SU-DHL-6 (cell line): Measurements from ENCODE around the gene ZNF672.

Experiments
- EZH2phosphoT487 ChIP-seq: fragments of 200-600 bp; sonication (generic), shearing (Covaris generic); conservative IDR thresholded peaks from 2 replicates; pipeline ENCODE4 v1.6.1; 2018; ENCODE audit warnings: mild to moderate bottlenecking, antibody characterized with exemption, low read length, moderate library complexity, mixed read lengths
- TF ChIP-seq, protein P1 (sequence below): fragments of 200-600 bp; sonication (generic); IDR thresholded peaks from one replicate; pipeline ENCODE4 v1.5.1; 2017; ENCODE audit warnings: antibody characterized with exemption, mild to moderate bottlenecking, low read length, moderate library complexity; ENCODE audit not compliant: insufficient read depth, poor library complexity, severe bottlenecking

DNA sequence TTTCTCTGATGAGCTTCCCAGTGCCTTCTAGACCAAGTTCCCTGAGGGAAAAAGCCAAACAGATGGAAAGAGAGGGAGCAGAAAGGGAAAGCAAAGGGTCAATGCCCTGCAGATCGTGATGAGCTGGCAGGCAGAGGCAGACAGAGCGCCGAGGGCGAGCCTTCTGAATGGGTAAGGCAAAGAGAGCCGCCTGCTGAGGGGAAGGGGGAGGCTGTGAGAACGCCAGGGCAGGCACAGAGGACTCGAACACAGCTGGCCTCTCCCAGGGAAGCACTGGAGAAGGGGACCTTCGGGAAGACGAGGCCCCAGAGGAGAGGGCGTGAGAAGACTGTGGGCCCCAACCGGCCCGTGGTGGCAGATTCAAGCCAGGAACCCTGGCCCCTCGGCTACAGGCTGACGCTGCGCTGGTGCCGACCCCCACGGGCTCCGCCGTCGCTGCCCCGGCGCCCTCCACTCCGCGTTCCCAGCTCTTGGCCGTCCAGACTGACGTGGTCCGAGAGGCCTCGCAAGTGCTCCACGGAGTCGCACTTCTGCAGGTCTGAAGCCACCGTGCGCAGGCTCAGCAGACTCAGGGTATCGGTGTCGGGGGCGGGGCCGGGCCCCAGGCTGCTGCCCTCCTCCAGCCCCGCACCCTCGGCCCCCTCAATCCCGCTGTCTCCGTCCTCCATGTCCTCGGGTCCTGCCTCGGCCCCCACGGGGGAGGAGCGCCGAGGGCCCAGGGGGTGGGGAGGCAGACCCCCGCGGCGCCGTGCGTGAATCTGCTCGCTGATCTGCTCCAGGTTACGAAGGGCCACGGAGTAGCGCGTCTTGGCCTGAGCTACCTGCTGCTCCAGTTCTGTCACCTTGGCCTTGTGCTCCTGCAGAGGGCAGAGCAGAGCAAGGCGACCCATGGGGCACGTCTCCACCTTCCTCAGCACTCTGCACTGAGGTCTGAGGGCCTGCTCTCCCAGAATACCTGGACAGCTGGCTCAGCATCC, 26.2 kb upstream of the ZNF672 start:
- TF ChIP-seq, protein P1, sequence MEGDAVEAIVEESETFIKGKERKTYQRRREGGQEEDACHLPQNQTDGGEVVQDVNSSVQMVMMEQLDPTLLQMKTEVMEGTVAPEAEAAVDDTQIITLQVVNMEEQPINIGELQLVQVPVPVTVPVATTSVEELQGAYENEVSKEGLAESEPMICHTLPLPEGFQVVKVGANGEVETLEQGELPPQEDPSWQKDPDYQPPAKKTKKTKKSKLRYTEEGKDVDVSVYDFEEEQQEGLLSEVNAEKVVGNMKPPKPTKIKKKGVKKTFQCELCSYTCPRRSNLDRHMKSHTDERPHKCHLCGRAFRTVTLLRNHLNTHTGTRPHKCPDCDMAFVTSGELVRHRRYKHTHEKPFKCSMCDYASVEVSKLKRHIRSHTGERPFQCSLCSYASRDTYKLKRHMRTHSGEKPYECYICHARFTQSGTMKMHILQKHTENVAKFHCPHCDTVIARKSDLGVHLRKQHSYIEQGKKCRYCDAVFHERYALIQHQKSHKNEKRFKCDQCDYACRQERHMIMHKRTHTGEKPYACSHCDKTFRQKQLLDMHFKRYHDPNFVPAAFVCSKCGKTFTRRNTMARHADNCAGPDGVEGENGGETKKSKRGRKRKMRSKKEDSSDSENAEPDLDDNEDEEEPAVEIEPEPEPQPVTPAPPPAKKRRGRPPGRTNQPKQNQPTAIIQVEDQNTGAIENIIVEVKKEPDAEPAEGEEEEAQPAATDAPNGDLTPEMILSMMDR: no peak
- no peak for TF ChIP-seq EZH2phosphoT487
